Trophoblast cell (in vitro differentiated cells and primary cell): ENCODE measurements around the gene COG1.

Experiments
- DNase-seq, 2 donors: peaks; one replicate each; pipeline ENCODE4 v3.0.0-alpha.2; 2016
- H2AFZ ChIP-seq: 2 replicates; pipeline ENCODE4 v1.6.1; 2013; ENCODE audit warnings: low read length, moderate library complexity, mild to moderate bottlenecking; ENCODE audit not compliant: insufficient read depth, poor library complexity
- H2AK5ac ChIP-seq: 2 replicates; pipeline ENCODE4 v1.6.1; 2013; ENCODE audit warnings: mild to moderate bottlenecking, low read length
- H2BK120ac ChIP-seq: 2 replicates; pipeline ENCODE4 v1.6.1; 2013; ENCODE audit warnings: low read length, mild to moderate bottlenecking, moderate library complexity; ENCODE audit not compliant: insufficient read depth, poor library complexity
- H2BK12ac ChIP-seq: 2 replicates; pipeline ENCODE4 v1.6.1; 2013; ENCODE audit warnings: mild to moderate bottlenecking, low read length, moderate library complexity
- H2BK5ac ChIP-seq: 2 replicates; pipeline ENCODE4 v1.6.1; 2013; ENCODE audit warnings: low read length, low read depth, moderate library complexity, mild to moderate bottlenecking; ENCODE audit not compliant: poor library complexity
- H3K14ac ChIP-seq: 2 replicates; pipeline ENCODE4 v1.6.1; 2013; ENCODE audit warnings: mild to moderate bottlenecking, low read length
- H3K18ac ChIP-seq: 2 replicates; pipeline ENCODE4 v1.6.1; 2013; ENCODE audit warnings: mild to moderate bottlenecking, low read length
- H3K23ac ChIP-seq: 2 replicates; pipeline ENCODE4 v1.6.1; 2013; ENCODE audit warnings: low read length
- H3K27ac ChIP-seq: 2 replicates; pipeline ENCODE4 v1.5.1; 2013; ENCODE audit warnings: low read depth, mild to moderate bottlenecking, inconsistent platforms, low read length, moderate library complexity
- H3K27me3 ChIP-seq: 2 replicates; pipeline ENCODE4 v1.6.1; 2013; ENCODE audit warnings: inconsistent platforms, mild to moderate bottlenecking, low read length, moderate library complexity; ENCODE audit not compliant: insufficient read depth
- H3K36me3 ChIP-seq, 2 experiments: 1 replicate in 1 of 2; 2 replicates in 1 of 2; pipeline ENCODE4 v1.6.1; 2013; ENCODE audit warnings: low read length in 2 of 2, mild to moderate bottlenecking in 2 of 2, moderate library complexity in 1 of 2; ENCODE audit not compliant: insufficient read depth in 2 of 2, control insufficient read depth in 1 of 2
- H3K4ac ChIP-seq: 2 replicates; pipeline ENCODE4 v1.6.1; 2013; ENCODE audit warnings: low read depth, mild to moderate bottlenecking, low read length, moderate library complexity
- H3K4me1 ChIP-seq, 2 experiments: 1 replicate in 1 of 2; 2 replicates in 1 of 2; pipeline ENCODE4 v1.6.1; 2013; ENCODE audit warnings: low read length in 2 of 2, mild to moderate bottlenecking in 2 of 2, moderate library complexity in 1 of 2; ENCODE audit not compliant: insufficient read depth in 2 of 2, control insufficient read depth in 1 of 2
- H3K4me2 ChIP-seq: 2 replicates; pipeline ENCODE4 v1.6.1; 2013; ENCODE audit warnings: inconsistent platforms, mild to moderate bottlenecking, low read length, moderate library complexity
- H3K4me3 ChIP-seq: 2 replicates; pipeline ENCODE4 v1.5.1; 2013; ENCODE audit warnings: mild to moderate bottlenecking, low read depth, low read length, inconsistent platforms
- H3K79me1 ChIP-seq: one replicate; pipeline ENCODE4 v1.6.1; 2013; ENCODE audit warnings: low read length
- H3K79me2 ChIP-seq: 2 replicates; pipeline ENCODE4 v1.6.1; 2013; ENCODE audit warnings: low read length, mild to moderate bottlenecking; ENCODE audit not compliant: control insufficient read depth, insufficient read depth, poor library complexity
- H3K9ac ChIP-seq: 2 replicates; pipeline ENCODE4 v1.6.1; 2013; ENCODE audit warnings: mild to moderate bottlenecking, low read length
- H3K9me3 ChIP-seq: 2 replicates; pipeline ENCODE4 v1.6.1; 2013; ENCODE audit warnings: low read depth, mild to moderate bottlenecking, control low read depth, inconsistent platforms, low read length; ENCODE audit not compliant: insufficient read depth
- H4K12ac ChIP-seq: 2 replicates; pipeline ENCODE4 v1.6.1; 2013; ENCODE audit warnings: low read depth, mild to moderate bottlenecking, low read length, moderate library complexity
- H4K8ac ChIP-seq: 2 replicates; pipeline ENCODE4 v1.6.1; 2013; ENCODE audit warnings: low read depth, mild to moderate bottlenecking, low read length, moderate library complexity
- H4K91ac ChIP-seq: one replicate; pipeline ENCODE4 v1.6.1; 2013; ENCODE audit warnings: low read depth, mild to moderate bottlenecking, low read length, moderate library complexity
- WGBS: extraction: QIAGEN DNeasy Blood & Tissue Kit; methylation state at CpG from one replicate; pipeline ENCODE4 v1.1.7; 2013; ENCODE audit warnings: missing lambda C conversion rate; ENCODE audit not compliant: insufficient read length, insufficient coverage; ENCODE audit errors: extremely low coverage; 5-methylcytosine and 5-hydroxymethylcytosine counted together

The COG1 gene

GRCh38 chr17:73199751-73200317, 7.0 kb downstream of the COG1 start:
- Histone ChIP-seq H3K23ac (no peak overlapping the region), H3K79me1 (no peaks in the 10 kb centered on the region), H4K91ac (no peak overlapping the region), H3K27me3 (no peaks in the 10 kb centered on the region), H3K27ac (no peak overlapping the region), H2AFZ (no peak overlapping the region), H3K79me2 (no peaks in the 10 kb centered on the region), H2BK5ac (no peak overlapping the region), H3K4me3 (no peak overlapping the region), H2BK120ac (no peak overlapping the region), H4K8ac (no peak overlapping the region), H3K36me3 (peaks cover 65 to 76% of the 10 kb centered on the region in 2 experiments), H3K9ac (no peak overlapping the region), H3K4me1 (no peaks in the 10 kb centered on the region), H3K14ac (no peak overlapping the region), H3K4me2 (no peak overlapping the region), H3K9me3 (no peaks in the 10 kb centered on the region), H2AK5ac (no peak overlapping the region), H2BK12ac (no peak overlapping the region), H4K12ac (no peak overlapping the region), H3K4ac (no peak overlapping the region), H3K18ac (no peak overlapping the region)
- no peak for DNase-seq
- WGBS: no CpG with 5 or more reads among the region's 8 CpGs

- no peak overlapping the region for H4K91ac ChIP-seq
- no peak overlapping the region for H2BK5ac ChIP-seq
- H4K12ac ChIP-seq: no peak overlapping the region
- H3K27ac ChIP-seq: no peak overlapping the region
- no peaks in the 10 kb centered on the region for H3K4me1 ChIP-seq
- H3K14ac ChIP-seq: no peak overlapping the region
- H3K27me3 ChIP-seq: no peaks in the 10 kb centered on the region
- H2BK120ac ChIP-seq: no peak overlapping the region
- H4K8ac ChIP-seq: no peak overlapping the region
- no peak overlapping the region for H3K4ac ChIP-seq
- peaks cover 67 to 77% of the 10 kb centered on the region in 2 experiments for H3K36me3 ChIP-seq
- no peak overlapping the region for H2AFZ ChIP-seq
- H3K9me3 ChIP-seq: no peaks in the 10 kb centered on the region
- no CpG with 5 or more reads among the region's 10 CpGs for WGBS
- no peaks in the 10 kb centered on the region for H3K79me2 ChIP-seq
- no peak overlapping the region for H3K4me3 ChIP-seq
- no peak overlapping the region for H3K18ac ChIP-seq
- H3K79me1 ChIP-seq: no peaks in the 10 kb centered on the region
- no peak overlapping the region for H3K23ac ChIP-seq
- no peak overlapping the region for H3K9ac ChIP-seq
- H2AK5ac ChIP-seq: no peak overlapping the region
- H2BK12ac ChIP-seq: no peak overlapping the region
- no peak for DNase-seq
- no peak overlapping the region for H3K4me2 ChIP-seq
Measured at GRCh38 chr17:73200476-73200875, 7.6 kb downstream of the COG1 start.

- Histone ChIP-seq H2AK5ac (no peak overlapping the region), H3K4me2 (no peak overlapping the region), H3K14ac (no peak overlapping the region), H3K9me3 (no peaks in the 10 kb centered on the region), H2BK5ac (no peak overlapping the region), H3K23ac (peak overlapping the region; percentile 25), H3K36me3 (peaks cover 66 to 83% of the 10 kb centered on the region in 2 experiments), H4K91ac (no peak overlapping the region), H2BK12ac (no peak overlapping the region), H3K79me1 (no peaks in the 10 kb centered on the region), H3K9ac (no peak overlapping the region), H2AFZ (no peak overlapping the region), H2BK120ac (no peak overlapping the region), H3K4me3 (no peak overlapping the region), H3K4me1 (no peaks in the 10 kb centered on the region), H3K18ac (no peak overlapping the region), H3K79me2 (no peaks in the 10 kb centered on the region), H3K4ac (no peak overlapping the region), H3K27ac (no peak overlapping the region), H4K12ac (no peak overlapping the region), H4K8ac (no peak overlapping the region), H3K27me3 (no peaks in the 10 kb centered on the region)
- no peak for DNase-seq
- WGBS: no CpG with 5 or more reads among the region's 19 CpGs
Measured at GRCh38 chr17:73201215-73202069, 8.6 kb downstream of the COG1 start.

GRCh38 chr17:73203135-73203787, 10.4 kb downstream of the COG1 start:
- no peak overlapping the region for H2BK120ac ChIP-seq
- no peak overlapping the region for H2BK12ac ChIP-seq
- H3K27me3 ChIP-seq: no peaks in the 10 kb centered on the region
- H2AFZ ChIP-seq: no peak overlapping the region
- H3K79me1 ChIP-seq: no peaks in the 10 kb centered on the region
- no peak overlapping the region for H3K9ac ChIP-seq
- no peak overlapping the region for H2AK5ac ChIP-seq
- H3K4me2 ChIP-seq: no peak overlapping the region
- H4K8ac ChIP-seq: no peak overlapping the region
- H3K36me3 ChIP-seq: peaks cover 60 to 79% of the 10 kb centered on the region in 2 experiments
- H3K4me1 ChIP-seq: no peaks in the 10 kb centered on the region
- H3K18ac ChIP-seq: no peak overlapping the region
- peaks cover 2% of the 10 kb centered on the region for H3K9me3 ChIP-seq
- no peak overlapping the region for H3K23ac ChIP-seq
- DNase-seq: no peak
- H3K27ac ChIP-seq: no peak overlapping the region
- no peak overlapping the region for H3K4ac ChIP-seq
- no peaks in the 10 kb centered on the region for H3K79me2 ChIP-seq
- WGBS: no CpG with 5 or more reads among the region's 8 CpGs
- no peak overlapping the region for H2BK5ac ChIP-seq
- H3K4me3 ChIP-seq: no peak overlapping the region
- H3K14ac ChIP-seq: no peak overlapping the region
- H4K12ac ChIP-seq: no peak overlapping the region
- no peak overlapping the region for H4K91ac ChIP-seq
